ENCODE measurements around the gene ZNF488. TPM values are rescaled to one million over a fixed set of nuclear protein-coding genes. Genes with fewer than 3 reads are reported as not detected.

ZNF488 gene
- total RNA-seq, 1 donor from 2014 or later: 1.9 TPM

- DNase-seq: no peak
These were observed 54.2 kb downstream of the ZNF488 start for GRCh38 chr10:47329855-47330254.

GRCh38 chr10:47326927-47327330 lies 57.2 kb downstream of the ZNF488 start:
- no peak for DNase-seq

- no peak for DNase-seq
These were observed 57.7 kb downstream of the ZNF488 start for GRCh38 chr10:47326306-47326926.

GRCh38 chr10:47325303-47326291 lies 58.5 kb downstream of the ZNF488 start:
- DNase-seq: no peak

- no peak for DNase-seq
These were observed 60.3 kb downstream of the ZNF488 start for GRCh38 chr10:47323636-47324296.

GRCh38 chr10:47323087-47323486 lies 61.0 kb downstream of the ZNF488 start:
- DNase-seq: no peak

- DNase-seq: no peak
These were observed 61.6 kb downstream of the ZNF488 start, which contains the start of gene GDF2 for GRCh38 chr10:47322300-47323061. Gene GDF2 (plus strand): TSS chr10:47322454. CDS start chr10:47322669, 215 bp downstream.

- no peak for DNase-seq
These were observed 62.4 kb downstream of the ZNF488 start for GRCh38 chr10:47321521-47322195.

GRCh38 chr10:47320812-47321211 lies 63.3 kb downstream of the ZNF488 start:
- no peak for DNase-seq

- no peak for DNase-seq
These were observed 64.3 kb downstream of the ZNF488 start for GRCh38 chr10:47319784-47320183.

GRCh38 chr10:47318706-47319105 lies 65.4 kb downstream of the ZNF488 start:
- DNase-seq: no peak

GRCh38 chr10:47317251-47317650 lies 66.8 kb downstream of the ZNF488 start:
- DNase-seq: no peak

GRCh38 chr10:47316131-47316530 lies 68.0 kb downstream of the ZNF488 start:
- no peak for DNase-seq

Other genes starting within 250 kb of the ZNF488 start
- gene GDF10, start 84.1 kb downstream of the ZNF488 start, total RNA-seq: 3.1 TPM
- not detected for gene GDF2, start 61.8 kb downstream of the ZNF488 start, total RNA-seq
- gene RBP3, start 35.9 kb downstream of the ZNF488 start, total RNA-seq: not detected
- gene ANXA8, start 99.8 kb upstream of the ZNF488 start, total RNA-seq: not detected
- not detected for gene FAM25G, start 107.4 kb upstream of the ZNF488 start, total RNA-seq
- gene AGAP9, start 139.3 kb upstream of the ZNF488 start, total RNA-seq: 2.2 TPM

All from occipital lobe (tissue), 2 donors.